ENCODE data around the gene ANTKMT. TPM values are rescaled to one million over a fixed set of nuclear protein-coding genes. Genes with fewer than 3 reads are reported as not detected.

Gene ANTKMT
- total RNA-seq, 1 donor from 2014 or later, result 35.0 TPM

DNA sequence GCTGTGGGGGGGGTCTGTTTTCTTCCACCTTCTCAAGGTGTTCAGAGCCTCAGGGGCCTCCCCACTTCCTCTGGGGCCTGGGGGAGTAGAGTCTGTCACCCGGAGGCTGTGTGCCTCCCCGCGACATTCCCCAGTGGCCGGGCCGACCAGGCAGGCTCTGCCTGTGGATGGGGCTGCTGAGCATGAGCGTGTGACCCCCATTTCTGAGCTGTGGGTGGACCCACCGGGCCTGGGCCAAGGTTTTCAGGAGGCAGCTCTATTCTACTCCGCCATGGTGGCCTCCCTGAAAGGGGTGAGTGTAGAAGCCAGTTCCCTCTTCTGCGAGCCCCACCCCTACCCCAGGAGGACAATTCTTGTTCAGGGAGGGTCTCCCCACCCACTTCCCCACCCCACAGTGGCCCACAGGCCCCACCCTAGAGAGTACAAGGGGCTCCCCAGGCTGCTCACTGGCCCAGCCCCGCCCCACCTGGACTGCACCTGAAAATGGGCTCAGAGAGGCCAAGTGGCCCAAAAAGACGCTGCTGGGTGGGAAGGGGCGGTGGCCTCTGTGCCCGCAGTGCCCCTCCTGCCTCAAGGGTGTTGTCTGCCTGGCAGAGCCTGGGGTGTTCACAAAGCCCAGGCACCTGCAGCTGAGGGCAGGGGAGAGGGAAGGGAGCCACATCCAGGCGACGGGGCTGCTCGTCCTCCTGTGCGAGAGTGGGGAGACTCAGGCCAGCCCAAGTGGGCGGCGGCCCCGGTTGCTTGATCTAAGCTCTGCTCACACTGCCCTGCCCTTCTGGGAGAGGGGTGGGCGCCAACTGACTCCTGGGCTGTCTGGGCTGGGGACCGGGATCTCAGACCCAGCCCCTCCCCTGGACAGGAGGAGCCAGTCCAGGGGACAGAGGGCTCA is 40.9 kb downstream of the ANTKMT start:
- Histone ChIP-seq H3K27me3 (ENCODE audit: control insufficient read depth, insufficient read depth, low read length) (no peaks in the 10 kb centered on the region), H3K4me3 (ENCODE audit: low read depth, low read length) (no peak overlapping the region), H3K36me3 (ENCODE audit: control insufficient read depth, insufficient read depth, low read length) (no peaks in the 10 kb centered on the region)
- DNase-seq (ENCODE audit: low read depth), result no peak
- TF ChIP-seq, protein P1, sequence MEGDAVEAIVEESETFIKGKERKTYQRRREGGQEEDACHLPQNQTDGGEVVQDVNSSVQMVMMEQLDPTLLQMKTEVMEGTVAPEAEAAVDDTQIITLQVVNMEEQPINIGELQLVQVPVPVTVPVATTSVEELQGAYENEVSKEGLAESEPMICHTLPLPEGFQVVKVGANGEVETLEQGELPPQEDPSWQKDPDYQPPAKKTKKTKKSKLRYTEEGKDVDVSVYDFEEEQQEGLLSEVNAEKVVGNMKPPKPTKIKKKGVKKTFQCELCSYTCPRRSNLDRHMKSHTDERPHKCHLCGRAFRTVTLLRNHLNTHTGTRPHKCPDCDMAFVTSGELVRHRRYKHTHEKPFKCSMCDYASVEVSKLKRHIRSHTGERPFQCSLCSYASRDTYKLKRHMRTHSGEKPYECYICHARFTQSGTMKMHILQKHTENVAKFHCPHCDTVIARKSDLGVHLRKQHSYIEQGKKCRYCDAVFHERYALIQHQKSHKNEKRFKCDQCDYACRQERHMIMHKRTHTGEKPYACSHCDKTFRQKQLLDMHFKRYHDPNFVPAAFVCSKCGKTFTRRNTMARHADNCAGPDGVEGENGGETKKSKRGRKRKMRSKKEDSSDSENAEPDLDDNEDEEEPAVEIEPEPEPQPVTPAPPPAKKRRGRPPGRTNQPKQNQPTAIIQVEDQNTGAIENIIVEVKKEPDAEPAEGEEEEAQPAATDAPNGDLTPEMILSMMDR (IDR thresholded peaks at IDR 0.05; ENCODE audit: insufficient read depth, low read length, severe bottlenecking), result no peak
- no peak for FAIRE-seq

DNA sequence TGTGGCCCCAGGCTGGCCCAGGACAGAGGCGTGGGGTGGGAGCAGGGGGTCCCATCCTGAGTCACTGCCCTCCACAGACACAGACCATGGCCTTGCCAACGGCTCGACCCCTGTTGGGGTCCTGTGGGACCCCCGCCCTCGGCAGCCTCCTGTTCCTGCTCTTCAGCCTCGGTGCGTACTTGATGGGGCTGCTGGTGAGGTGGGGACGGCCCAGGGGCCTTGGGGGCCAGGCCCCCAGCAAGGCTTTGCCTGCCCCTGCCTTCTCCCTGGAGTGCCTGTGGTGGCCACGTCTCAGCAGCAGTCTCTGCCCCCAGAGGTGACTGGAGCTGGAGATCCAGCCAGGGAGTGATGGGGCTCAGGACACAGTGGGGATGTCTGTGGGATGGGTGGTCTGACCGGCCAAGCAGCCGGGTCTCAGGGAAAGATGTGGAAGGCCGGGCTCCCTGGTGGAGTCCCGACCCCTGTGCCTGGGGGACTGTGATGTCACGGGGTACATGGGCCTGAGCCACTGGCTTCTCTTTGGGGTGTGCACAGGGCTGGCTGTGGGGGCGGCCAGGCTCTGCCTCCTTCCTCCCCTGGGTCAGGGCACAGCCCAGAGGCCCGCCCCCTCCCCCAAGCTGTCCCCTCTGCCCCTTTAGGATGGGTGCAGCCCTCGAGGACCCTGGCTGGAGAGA is 41.8 kb downstream of the ANTKMT start:
- no peak for DNase-seq (ENCODE audit: low read depth)
- no peaks in the 10 kb centered on the region for H3K27me3 ChIP-seq (ENCODE audit: control insufficient read depth, insufficient read depth, low read length)
- FAIRE-seq, result no peak
- no peak overlapping the region for H3K4me3 ChIP-seq (ENCODE audit: low read depth, low read length)
- TF ChIP-seq, protein P1 (IDR thresholded peaks at IDR 0.05; ENCODE audit: insufficient read depth, low read length, severe bottlenecking), result no peak
- no peaks in the 10 kb centered on the region for H3K36me3 ChIP-seq (ENCODE audit: control insufficient read depth, insufficient read depth, low read length)

DNA sequence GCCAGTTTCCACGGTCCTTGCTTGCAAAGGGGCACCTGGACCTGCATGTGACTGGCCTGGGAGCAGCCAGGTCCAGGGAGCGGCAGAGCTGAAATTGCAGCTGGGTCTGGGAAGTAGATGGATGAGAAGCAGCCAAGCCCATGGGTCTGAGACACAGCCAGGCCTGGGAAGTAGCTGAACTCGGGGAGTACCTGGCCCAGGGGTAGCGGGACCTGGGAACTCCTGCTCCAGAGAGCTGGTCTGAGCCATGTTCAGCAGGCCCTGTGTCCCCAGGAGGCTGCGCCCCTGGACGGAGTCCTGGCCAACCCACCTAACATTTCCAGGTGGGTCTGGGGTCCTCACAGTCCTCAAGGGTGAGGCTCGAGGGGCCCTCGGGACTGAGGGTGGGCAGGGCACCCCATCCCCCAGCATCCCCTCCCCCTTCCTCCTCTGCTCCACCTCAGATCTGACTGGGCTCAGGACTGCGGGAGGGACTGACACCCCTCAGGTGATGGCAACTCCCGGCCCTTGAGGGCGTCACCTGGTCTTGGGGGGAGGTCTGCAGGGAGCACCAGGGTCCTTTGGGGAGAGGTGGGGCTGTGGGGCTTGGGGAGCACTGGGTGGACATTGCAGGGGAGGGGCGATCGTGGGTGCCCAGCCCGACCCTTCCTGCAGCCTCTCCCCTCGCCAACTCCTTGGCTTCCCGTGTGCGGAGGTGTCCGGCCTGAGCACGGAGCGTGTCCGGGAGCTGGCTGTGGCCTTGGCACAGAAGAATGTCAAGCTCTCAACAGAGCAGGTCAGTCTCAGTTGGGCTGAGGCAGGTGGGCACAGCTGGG is 42.6 kb downstream of the ANTKMT start:
- no peaks in the 10 kb centered on the region for H3K36me3 ChIP-seq (ENCODE audit: control insufficient read depth, insufficient read depth, low read length)
- FAIRE-seq, result no peak
- H3K4me3 ChIP-seq (ENCODE audit: low read depth, low read length), result no peak overlapping the region
- H3K27me3 ChIP-seq (ENCODE audit: control insufficient read depth, insufficient read depth, low read length), result no peaks in the 10 kb centered on the region
- no peak for DNase-seq (ENCODE audit: low read depth)
- TF ChIP-seq, protein P1 (IDR thresholded peaks at IDR 0.05; ENCODE audit: insufficient read depth, low read length, severe bottlenecking), result no peak

DNA sequence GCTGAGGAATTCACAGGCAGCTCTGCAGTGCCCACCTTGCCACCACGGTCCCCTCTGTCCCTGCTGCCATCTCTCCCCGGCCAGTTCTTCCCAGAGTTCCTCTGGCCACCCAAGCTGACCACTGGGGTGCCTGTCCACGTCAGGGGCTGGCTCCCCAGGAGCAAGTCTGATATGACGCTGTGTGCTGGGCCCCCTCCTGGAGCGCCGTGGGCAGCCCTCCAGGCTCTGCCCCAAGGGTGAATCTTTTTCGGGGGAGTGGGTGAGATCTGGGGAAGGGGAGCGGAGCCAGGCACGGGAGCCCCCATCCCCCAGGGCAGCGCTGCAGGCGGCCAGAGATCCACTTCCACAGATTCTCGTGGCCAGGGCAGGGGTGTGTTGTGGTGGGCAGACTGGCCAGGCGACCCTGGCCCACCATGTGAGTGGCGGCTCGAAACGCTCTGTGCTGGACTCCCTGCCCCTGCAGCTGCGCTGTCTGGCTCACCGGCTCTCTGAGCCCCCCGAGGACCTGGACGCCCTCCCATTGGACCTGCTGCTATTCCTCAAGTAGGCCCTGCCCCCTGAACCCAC is 43.3 kb downstream of the ANTKMT start:
- TF ChIP-seq, protein P1 (IDR thresholded peaks at IDR 0.05; ENCODE audit: insufficient read depth, low read length, severe bottlenecking), result no peak
- Histone ChIP-seq H3K36me3 (ENCODE audit: control insufficient read depth, insufficient read depth, low read length) (no peaks in the 10 kb centered on the region), H3K27me3 (ENCODE audit: control insufficient read depth, insufficient read depth, low read length) (no peaks in the 10 kb centered on the region), H3K4me3 (ENCODE audit: low read depth, low read length) (no peak overlapping the region)
- DNase-seq (ENCODE audit: low read depth) (no peak), FAIRE-seq (no peak)

DNA sequence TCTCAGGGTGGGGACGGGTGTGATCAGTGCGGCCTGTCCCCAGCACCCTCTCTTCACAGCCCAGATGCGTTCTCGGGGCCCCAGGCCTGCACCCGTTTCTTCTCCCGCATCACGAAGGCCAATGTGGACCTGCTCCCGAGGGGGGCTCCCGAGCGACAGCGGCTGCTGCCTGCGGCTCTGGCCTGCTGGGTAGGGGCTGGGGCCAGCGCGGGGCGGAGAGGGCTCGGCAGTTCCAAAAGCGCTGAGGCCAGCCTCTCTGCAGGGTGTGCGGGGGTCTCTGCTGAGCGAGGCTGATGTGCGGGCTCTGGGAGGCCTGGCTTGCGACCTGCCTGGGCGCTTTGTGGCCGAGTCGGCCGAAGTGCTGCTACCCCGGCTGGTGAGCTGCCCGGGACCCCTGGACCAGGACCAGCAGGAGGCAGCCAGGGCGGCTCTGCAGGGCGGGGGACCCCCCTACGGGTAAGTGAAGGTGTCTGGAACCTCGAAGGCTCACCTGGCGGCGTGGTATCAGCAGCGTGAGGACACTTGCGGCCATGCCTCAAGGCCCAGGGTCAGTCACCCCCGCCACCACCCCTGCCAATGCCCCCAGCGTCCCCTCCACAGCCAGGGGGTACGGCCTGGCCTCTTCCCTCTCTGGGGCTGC is 44.0 kb downstream of the ANTKMT start:
- Histone ChIP-seq H3K4me3 (ENCODE audit: low read depth, low read length) (no peak overlapping the region), H3K27me3 (ENCODE audit: control insufficient read depth, insufficient read depth, low read length) (no peaks in the 10 kb centered on the region), H3K36me3 (ENCODE audit: control insufficient read depth, insufficient read depth, low read length) (no peaks in the 10 kb centered on the region)
- DNase-seq (ENCODE audit: low read depth) (no peak), FAIRE-seq (no peak)
- TF ChIP-seq, protein P1 (IDR thresholded peaks at IDR 0.05; ENCODE audit: insufficient read depth, low read length, severe bottlenecking), result no peak
